ENCODE data around the gene PPP2R5C.

GRCh38 chr14:101808894-101809670, 47.6 kb downstream of the PPP2R5C start:
- TF ChIP-seq ZNF433 (tag by site-specific recombination; IDR thresholded peaks at IDR 0.05; ENCODE audit: low read depth) (no peak), ZNF561 (tag by site-specific recombination; IDR thresholded peaks at IDR 0.05; ENCODE audit: borderline replicate concordance) (no peak), PBX3 (CRISPR knock-in tag; IDR thresholded peaks at IDR 0.05) (no peak), ZNF513 (tag by site-specific recombination; IDR thresholded peaks at IDR 0.05) (no peak)

All from HEK293 (cell line).